Measurements from ENCODE around the gene PTPRG. TPM values are rescaled to one million over a fixed set of nuclear protein-coding genes. Genes with fewer than 3 reads are reported as not detected.

Gene PTPRG
- total RNA-seq, 1 experiment from 2014 or later = 11.7 TPM

DNA sequence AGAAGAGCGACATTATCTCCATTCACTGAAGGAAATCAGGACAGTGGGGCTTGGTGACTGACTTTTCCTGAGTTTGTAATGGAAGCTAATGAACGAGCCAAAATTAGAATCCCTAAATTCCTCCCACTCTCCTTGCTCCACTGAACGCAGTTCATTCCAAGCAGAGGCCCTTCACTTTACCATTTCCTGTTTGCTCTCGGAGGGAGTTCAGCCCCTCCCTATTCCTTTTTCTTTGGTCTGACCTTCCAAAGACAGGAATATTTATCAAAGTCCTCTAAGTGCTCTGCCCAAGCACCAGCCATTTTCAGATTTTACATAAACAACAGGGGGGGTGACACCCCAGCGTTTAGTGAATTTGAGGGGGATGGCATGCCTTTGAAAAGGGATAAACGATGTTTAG, 24.0 kb upstream of the PTPRG start:
- H3K27me3 ChIP-seq (replicated peaks; ENCODE audit: insufficient read depth, low read depth, low read length, poor library complexity) = no peaks in the 10 kb centered on the region
- DNase-seq (ENCODE audit: low spot score) = peak; percentile 75
- TF ChIP-seq, protein P1, sequence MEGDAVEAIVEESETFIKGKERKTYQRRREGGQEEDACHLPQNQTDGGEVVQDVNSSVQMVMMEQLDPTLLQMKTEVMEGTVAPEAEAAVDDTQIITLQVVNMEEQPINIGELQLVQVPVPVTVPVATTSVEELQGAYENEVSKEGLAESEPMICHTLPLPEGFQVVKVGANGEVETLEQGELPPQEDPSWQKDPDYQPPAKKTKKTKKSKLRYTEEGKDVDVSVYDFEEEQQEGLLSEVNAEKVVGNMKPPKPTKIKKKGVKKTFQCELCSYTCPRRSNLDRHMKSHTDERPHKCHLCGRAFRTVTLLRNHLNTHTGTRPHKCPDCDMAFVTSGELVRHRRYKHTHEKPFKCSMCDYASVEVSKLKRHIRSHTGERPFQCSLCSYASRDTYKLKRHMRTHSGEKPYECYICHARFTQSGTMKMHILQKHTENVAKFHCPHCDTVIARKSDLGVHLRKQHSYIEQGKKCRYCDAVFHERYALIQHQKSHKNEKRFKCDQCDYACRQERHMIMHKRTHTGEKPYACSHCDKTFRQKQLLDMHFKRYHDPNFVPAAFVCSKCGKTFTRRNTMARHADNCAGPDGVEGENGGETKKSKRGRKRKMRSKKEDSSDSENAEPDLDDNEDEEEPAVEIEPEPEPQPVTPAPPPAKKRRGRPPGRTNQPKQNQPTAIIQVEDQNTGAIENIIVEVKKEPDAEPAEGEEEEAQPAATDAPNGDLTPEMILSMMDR (conservative IDR thresholded peaks at IDR 0.05; ENCODE audit: low read depth, low read length) = no peak
- no peak for TF ChIP-seq EZH2 (IDR thresholded peaks at IDR 0.05; ENCODE audit: borderline replicate concordance, low read depth, low read length, poor library complexity, severe bottlenecking)
- peaks cover 14% of the 10 kb centered on the region for H3K4me1 ChIP-seq (ENCODE audit: insufficient read depth, low read length, poor library complexity, severe bottlenecking)
- H3K9me3 ChIP-seq (ENCODE audit: low read depth, low read length, poor library complexity, severe bottlenecking) = no peaks in the 10 kb centered on the region
- no peaks in the 10 kb centered on the region for H3K36me3 ChIP-seq (ENCODE audit: insufficient read depth, low read length, poor library complexity, severe bottlenecking)
- H3K4me3 ChIP-seq (ENCODE audit: low read depth, low read length, poor library complexity, severe bottlenecking) = no peak overlapping the region
- CTCF ChIA-PET = interaction anchor here (0.6 kb wide), 1 partner anchor 357 kb away, joined by 5 read pairs; no protein-coding TSS in a partner anchor
- no TSS peak for BruUV-seq (replicated peaks)
- intact Hi-C loops (cut with micrococcal nuclease; ENCODE audit: unreplicated experiment) = no loop called here
- POLR2A ChIA-PET (ENCODE audit: low non-redundant PET) = no interaction called here
- peak overlapping the region; percentile 47 for H3K27ac ChIP-seq (ENCODE audit: low read depth, low read length, poor library complexity, severe bottlenecking)

DNA sequence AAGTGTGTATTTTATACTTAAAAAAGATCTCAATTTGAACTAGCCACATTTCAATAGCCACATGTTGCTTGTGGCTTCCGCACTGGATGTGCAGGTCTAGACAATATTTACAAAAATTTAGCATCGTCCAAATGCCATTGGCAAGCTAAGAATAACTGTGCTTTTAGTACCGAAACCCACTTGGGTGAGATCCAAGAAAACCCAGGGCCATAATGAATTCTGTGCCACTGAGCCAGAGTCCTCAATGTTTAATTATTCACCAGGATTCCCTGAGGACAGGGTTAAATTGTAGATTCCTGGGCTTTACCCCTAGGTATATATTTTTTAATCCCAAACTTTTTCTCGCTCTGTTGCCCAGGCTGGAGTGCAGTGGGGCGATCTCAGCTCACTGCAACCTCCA, 22.9 kb upstream of the PTPRG start:
- CTCF ChIA-PET = no interaction called here
- no peaks in the 10 kb centered on the region for H3K9me3 ChIP-seq (ENCODE audit: low read depth, low read length, poor library complexity, severe bottlenecking)
- peaks cover 14% of the 10 kb centered on the region for H3K4me1 ChIP-seq (ENCODE audit: insufficient read depth, low read length, poor library complexity, severe bottlenecking)
- intact Hi-C loops (cut with micrococcal nuclease; ENCODE audit: unreplicated experiment) = no loop called here
- DNase-seq (ENCODE audit: low spot score) = no peak
- TF ChIP-seq EZH2 (IDR thresholded peaks at IDR 0.05; ENCODE audit: borderline replicate concordance, low read depth, low read length, poor library complexity, severe bottlenecking) = no peak
- TF ChIP-seq, protein P1 (conservative IDR thresholded peaks at IDR 0.05; ENCODE audit: low read depth, low read length) = no peak
- no peak overlapping the region for H3K4me3 ChIP-seq (ENCODE audit: low read depth, low read length, poor library complexity, severe bottlenecking)
- H3K36me3 ChIP-seq (ENCODE audit: insufficient read depth, low read length, poor library complexity, severe bottlenecking) = no peaks in the 10 kb centered on the region
- POLR2A ChIA-PET (ENCODE audit: low non-redundant PET) = no interaction called here
- H3K27me3 ChIP-seq (replicated peaks; ENCODE audit: insufficient read depth, low read depth, low read length, poor library complexity) = no peaks in the 10 kb centered on the region
- H3K27ac ChIP-seq (ENCODE audit: low read depth, low read length, poor library complexity, severe bottlenecking) = no peak overlapping the region
- no TSS peak for BruUV-seq (replicated peaks)

DNA sequence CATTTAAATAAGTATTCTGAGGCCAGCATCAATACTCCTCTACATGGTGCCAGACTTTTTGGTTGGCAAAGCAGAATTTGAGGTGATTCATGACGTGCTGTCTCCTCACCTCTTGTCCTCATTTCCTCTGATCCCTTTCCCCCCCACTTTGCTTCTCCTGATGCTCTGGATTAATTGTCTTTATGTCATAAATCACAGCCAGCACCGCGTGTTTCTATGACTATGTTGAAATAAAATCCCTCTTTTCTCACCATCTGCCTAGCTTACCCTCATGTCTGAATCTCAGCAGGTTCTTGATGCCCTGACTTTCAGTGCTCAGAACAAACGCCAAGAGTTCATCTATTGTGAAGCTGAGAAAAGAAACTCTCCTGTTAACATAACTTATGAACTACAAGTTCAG, 19.7 kb upstream of the PTPRG start:
- no peak for DNase-seq (ENCODE audit: low spot score)
- intact Hi-C loops (cut with micrococcal nuclease; ENCODE audit: unreplicated experiment) = no loop called here
- CTCF ChIA-PET = no interaction called here
- H3K27ac ChIP-seq (ENCODE audit: low read depth, low read length, poor library complexity, severe bottlenecking) = no peak overlapping the region
- no peaks in the 10 kb centered on the region for H3K9me3 ChIP-seq (ENCODE audit: low read depth, low read length, poor library complexity, severe bottlenecking)
- H3K36me3 ChIP-seq (ENCODE audit: insufficient read depth, low read length, poor library complexity, severe bottlenecking) = no peaks in the 10 kb centered on the region
- TF ChIP-seq, protein P1 (conservative IDR thresholded peaks at IDR 0.05; ENCODE audit: low read depth, low read length) = no peak
- no peak for TF ChIP-seq EZH2 (IDR thresholded peaks at IDR 0.05; ENCODE audit: borderline replicate concordance, low read depth, low read length, poor library complexity, severe bottlenecking)
- H3K4me1 ChIP-seq (ENCODE audit: insufficient read depth, low read length, poor library complexity, severe bottlenecking) = peaks cover 12% of the 10 kb centered on the region
- BruUV-seq (replicated peaks) = no TSS peak
- H3K27me3 ChIP-seq (replicated peaks; ENCODE audit: insufficient read depth, low read depth, low read length, poor library complexity) = no peaks in the 10 kb centered on the region
- POLR2A ChIA-PET (ENCODE audit: low non-redundant PET) = no interaction called here
- H3K4me3 ChIP-seq (ENCODE audit: low read depth, low read length, poor library complexity, severe bottlenecking) = no peak overlapping the region
